Measurements from ENCODE around the gene NLGN1.

The NLGN1 gene

DNA sequence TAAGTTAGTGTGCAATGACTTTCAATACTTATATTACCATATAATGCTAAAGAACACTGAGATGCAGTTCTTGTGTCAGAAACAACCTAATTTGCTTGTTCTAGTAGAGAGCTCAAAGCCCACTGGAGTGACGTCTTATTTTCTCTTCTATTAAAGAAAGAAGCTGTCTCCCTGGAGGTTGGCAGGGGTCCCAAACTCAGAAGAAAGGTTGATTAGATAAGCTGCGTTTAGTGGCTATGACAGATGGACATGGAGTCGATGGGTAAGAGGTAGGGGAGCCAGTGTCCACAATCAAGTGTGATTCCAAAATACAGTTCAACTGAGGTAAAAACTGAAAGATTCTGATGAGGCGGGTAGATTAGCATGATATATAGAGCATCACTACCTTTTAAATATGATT lies 363.6 kb downstream of the NLGN1 start:
- H3K9me3 ChIP-seq, result no peaks in the 10 kb centered on the region
- TF ChIP-seq, protein P1, sequence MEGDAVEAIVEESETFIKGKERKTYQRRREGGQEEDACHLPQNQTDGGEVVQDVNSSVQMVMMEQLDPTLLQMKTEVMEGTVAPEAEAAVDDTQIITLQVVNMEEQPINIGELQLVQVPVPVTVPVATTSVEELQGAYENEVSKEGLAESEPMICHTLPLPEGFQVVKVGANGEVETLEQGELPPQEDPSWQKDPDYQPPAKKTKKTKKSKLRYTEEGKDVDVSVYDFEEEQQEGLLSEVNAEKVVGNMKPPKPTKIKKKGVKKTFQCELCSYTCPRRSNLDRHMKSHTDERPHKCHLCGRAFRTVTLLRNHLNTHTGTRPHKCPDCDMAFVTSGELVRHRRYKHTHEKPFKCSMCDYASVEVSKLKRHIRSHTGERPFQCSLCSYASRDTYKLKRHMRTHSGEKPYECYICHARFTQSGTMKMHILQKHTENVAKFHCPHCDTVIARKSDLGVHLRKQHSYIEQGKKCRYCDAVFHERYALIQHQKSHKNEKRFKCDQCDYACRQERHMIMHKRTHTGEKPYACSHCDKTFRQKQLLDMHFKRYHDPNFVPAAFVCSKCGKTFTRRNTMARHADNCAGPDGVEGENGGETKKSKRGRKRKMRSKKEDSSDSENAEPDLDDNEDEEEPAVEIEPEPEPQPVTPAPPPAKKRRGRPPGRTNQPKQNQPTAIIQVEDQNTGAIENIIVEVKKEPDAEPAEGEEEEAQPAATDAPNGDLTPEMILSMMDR (IDR thresholded peaks at IDR 0.05), result no peak
- H3K27me3 ChIP-seq, result no peaks in the 10 kb centered on the region
- no peaks in the 10 kb centered on the region for H3K4me1 ChIP-seq (ENCODE audit: control insufficient read depth in 1 of 2, insufficient read depth in 1 of 2, low read depth in 1 of 2, low read length in 1 of 2)
- H3K4me3 ChIP-seq (ENCODE audit: low read depth in 1 of 2, low read length in 1 of 2), result no peak overlapping the region
- H3K27ac ChIP-seq, result no peak overlapping the region
- no peaks in the 10 kb centered on the region for H3K36me3 ChIP-seq

- TF ChIP-seq, protein P1 (IDR thresholded peaks at IDR 0.05), result no peak
- H3K36me3 ChIP-seq, result no peaks in the 10 kb centered on the region
- H3K9me3 ChIP-seq, result no peaks in the 10 kb centered on the region
These were observed 365.0 kb downstream of the NLGN1 start for GRCh38 chr3:173762501-173762900.

GRCh38 chr3:173770011-173770410 lies 372.5 kb downstream of the NLGN1 start:
- Histone ChIP-seq H3K36me3 (no peaks in the 10 kb centered on the region), H3K27ac (no peak overlapping the region), H3K4me1 (ENCODE audit: control insufficient read depth in 1 of 2, insufficient read depth in 1 of 2, low read depth in 1 of 2, low read length in 1 of 2) (no peaks in the 10 kb centered on the region), H3K4me3 (ENCODE audit: low read depth in 1 of 2, low read length in 1 of 2) (no peak overlapping the region), H3K27me3 (no peaks in the 10 kb centered on the region), H3K9me3 (no peaks in the 10 kb centered on the region)
- TF ChIP-seq, protein P1 (IDR thresholded peaks at IDR 0.05), result no peak

More at GRCh38 chr3:173762501-173762900, 365.0 kb downstream of the NLGN1 start:
- no peaks in the 10 kb centered on the region for H3K27me3 ChIP-seq
- no peaks in the 10 kb centered on the region for H3K4me1 ChIP-seq (ENCODE audit: control insufficient read depth in 1 of 2, insufficient read depth in 1 of 2, low read depth in 1 of 2, low read length in 1 of 2)
- H3K27ac ChIP-seq, result no peak overlapping the region
- H3K4me3 ChIP-seq (ENCODE audit: low read depth in 1 of 2, low read length in 1 of 2), result no peak overlapping the region

- H3K27ac ChIP-seq, result no peak overlapping the region
- no peaks in the 10 kb centered on the region for H3K27me3 ChIP-seq
- no peaks in the 10 kb centered on the region for H3K4me1 ChIP-seq (ENCODE audit: control insufficient read depth in 1 of 2, insufficient read depth in 1 of 2, low read depth in 1 of 2, low read length in 1 of 2)
- H3K36me3 ChIP-seq, result no peaks in the 10 kb centered on the region
- TF ChIP-seq, protein P1 (IDR thresholded peaks at IDR 0.05), result no peak
- H3K4me3 ChIP-seq (ENCODE audit: low read depth in 1 of 2, low read length in 1 of 2), result no peak overlapping the region
- no peaks in the 10 kb centered on the region for H3K9me3 ChIP-seq
These were observed 373.4 kb downstream of the NLGN1 start for GRCh38 chr3:173770796-173771573.

DNA sequence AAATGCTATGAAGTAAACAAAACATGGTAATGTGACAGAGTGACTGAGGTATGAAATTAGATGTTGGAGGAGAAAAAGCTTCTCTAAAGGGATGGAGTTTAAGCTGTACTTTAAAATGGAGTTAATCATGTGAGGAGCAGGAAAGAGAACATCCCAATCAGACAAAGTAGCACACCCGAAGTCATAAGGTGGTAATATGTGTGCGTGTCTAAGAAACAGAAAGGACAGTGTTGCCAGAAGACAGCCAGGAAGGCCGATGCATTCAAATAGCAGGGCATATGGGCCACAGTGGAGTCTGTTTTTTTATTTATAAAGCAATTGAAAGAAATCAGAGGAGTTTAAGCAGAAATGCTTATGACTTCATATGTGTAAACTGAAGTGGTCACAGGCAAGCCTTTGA lies 376.3 kb downstream of the NLGN1 start:
- Histone ChIP-seq H3K36me3 (no peaks in the 10 kb centered on the region), H3K4me3 (ENCODE audit: low read depth in 1 of 2, low read length in 1 of 2) (no peak overlapping the region), H3K4me1 (ENCODE audit: control insufficient read depth in 1 of 2, insufficient read depth in 1 of 2, low read depth in 1 of 2, low read length in 1 of 2) (no peaks in the 10 kb centered on the region), H3K27ac (no peak overlapping the region), H3K27me3 (no peaks in the 10 kb centered on the region), H3K9me3 (no peaks in the 10 kb centered on the region)
- TF ChIP-seq, protein P1 (IDR thresholded peaks at IDR 0.05), result no peak
